BJ (cell line): ENCODE results near the gene SUGCT. TPM values are rescaled to one million over a fixed set of nuclear protein-coding genes. Genes with fewer than 3 reads are reported as not detected.

Source experiments
- CTCF ChIA-PET: fragments of 350-600 bp; formaldehyde crosslinking; extraction: SDS; loops from one replicate; lab custom pipeline; 2021; ENCODE audit warnings: antibody characterized with exemption, inconsistent platforms; lab: Yijun Ruan, JAX
- POLR2A ChIA-PET: fragments of 300-600 bp; sonication (Branson Sonifier 250); formaldehyde crosslinking; extraction: SDS; loops from one replicate; lab custom pipeline; 2021; ENCODE audit warnings: antibody characterized with exemption; lab: Charles Lee
- DNase-seq: peaks from one replicate; pipeline ENCODE4 v3.0.0-alpha.2; 2011; ENCODE audit warnings: low read depth
- H3K27me3 ChIP-seq: 2 replicates; pipeline ENCODE4 v1.6.0; 2011; ENCODE audit warnings: low read length; ENCODE audit not compliant: control insufficient read depth, insufficient read depth
- H3K36me3 ChIP-seq: 2 replicates; pipeline ENCODE4 v1.5.1; 2011; ENCODE audit warnings: low read length; ENCODE audit not compliant: control insufficient read depth, insufficient read depth
- H3K4me3 ChIP-seq: 2 replicates; pipeline ENCODE4 v1.5.1; 2011; ENCODE audit warnings: low read depth, mild to moderate bottlenecking, control low read depth, low read length
- polyA plus RNA-seq: library from polyadenylated mRNA; depleted of rRNA; stranded (reverse); fragments of >200 nt; gene quantifications from 2 replicates; pipeline ENCODE4 v1.2.3, GENCODE V29; 2011
- TF ChIP-seq, protein P1 (sequence below): IDR thresholded peaks from 2 replicates; pipeline ENCODE4 v1.5.1; 2011; ENCODE audit warnings: low read depth, mild to moderate bottlenecking, control low read depth, inconsistent platforms, low read length, moderate library complexity; ENCODE audit not compliant: insufficient read depth

SUGCT gene
- polyA plus RNA-seq, 1 experiment = 10.6 TPM

DNA sequence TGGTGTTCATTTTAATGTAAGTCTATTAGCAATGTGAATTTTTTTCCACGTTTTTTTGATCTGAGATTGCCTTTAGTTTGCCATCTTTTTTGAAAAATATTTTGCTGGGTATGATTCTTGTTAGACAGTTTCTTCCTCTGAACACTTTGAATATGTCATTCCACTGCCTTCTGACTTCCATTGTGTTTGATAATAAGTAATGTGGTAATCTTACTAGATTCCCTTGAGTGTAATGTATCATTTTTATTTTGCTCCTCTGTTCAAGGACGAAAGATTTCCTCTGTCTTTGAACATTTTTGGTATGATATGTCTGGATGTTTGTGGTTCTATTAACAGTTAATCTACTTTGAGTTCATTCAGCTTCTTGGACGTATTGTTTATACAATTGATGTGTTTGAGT is 371.4 kb downstream of the SUGCT start:
- CTCF ChIA-PET = no interaction called here
- no peaks in the 10 kb centered on the region for H3K36me3 ChIP-seq

DNA sequence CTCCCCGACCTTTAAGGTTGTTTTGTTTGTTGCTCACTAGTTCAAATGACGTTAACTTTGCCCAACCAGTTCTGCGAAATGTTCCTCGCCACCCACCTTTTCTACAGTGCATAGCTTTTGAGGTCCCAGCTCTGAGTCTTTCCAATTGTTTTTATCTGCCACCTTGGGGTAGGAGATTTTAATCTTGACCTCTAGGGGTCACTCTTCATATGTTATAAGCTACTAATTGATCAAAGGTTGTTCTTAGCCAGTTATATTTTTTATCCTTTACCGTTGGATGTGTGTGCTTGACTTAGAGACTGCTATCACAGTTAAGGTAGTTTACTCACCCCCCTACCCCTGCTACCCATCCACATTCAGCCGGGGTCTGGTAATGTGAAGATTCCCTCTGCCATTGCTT is 372.4 kb downstream of the SUGCT start:
- TF ChIP-seq, protein P1, sequence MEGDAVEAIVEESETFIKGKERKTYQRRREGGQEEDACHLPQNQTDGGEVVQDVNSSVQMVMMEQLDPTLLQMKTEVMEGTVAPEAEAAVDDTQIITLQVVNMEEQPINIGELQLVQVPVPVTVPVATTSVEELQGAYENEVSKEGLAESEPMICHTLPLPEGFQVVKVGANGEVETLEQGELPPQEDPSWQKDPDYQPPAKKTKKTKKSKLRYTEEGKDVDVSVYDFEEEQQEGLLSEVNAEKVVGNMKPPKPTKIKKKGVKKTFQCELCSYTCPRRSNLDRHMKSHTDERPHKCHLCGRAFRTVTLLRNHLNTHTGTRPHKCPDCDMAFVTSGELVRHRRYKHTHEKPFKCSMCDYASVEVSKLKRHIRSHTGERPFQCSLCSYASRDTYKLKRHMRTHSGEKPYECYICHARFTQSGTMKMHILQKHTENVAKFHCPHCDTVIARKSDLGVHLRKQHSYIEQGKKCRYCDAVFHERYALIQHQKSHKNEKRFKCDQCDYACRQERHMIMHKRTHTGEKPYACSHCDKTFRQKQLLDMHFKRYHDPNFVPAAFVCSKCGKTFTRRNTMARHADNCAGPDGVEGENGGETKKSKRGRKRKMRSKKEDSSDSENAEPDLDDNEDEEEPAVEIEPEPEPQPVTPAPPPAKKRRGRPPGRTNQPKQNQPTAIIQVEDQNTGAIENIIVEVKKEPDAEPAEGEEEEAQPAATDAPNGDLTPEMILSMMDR = no peak
- POLR2A ChIA-PET = no interaction called here
- no peak for DNase-seq
- CTCF ChIA-PET = no interaction called here
- no peak overlapping the region for H3K4me3 ChIP-seq
- no peaks in the 10 kb centered on the region for H3K36me3 ChIP-seq
- H3K27me3 ChIP-seq = no peaks in the 10 kb centered on the region

More for the DNA sequence above, 371.4 kb downstream of the SUGCT start:
- DNase-seq = no peak
- Histone ChIP-seq H3K27me3 (no peaks in the 10 kb centered on the region), H3K4me3 (no peak overlapping the region)
- POLR2A ChIA-PET = no interaction called here
- TF ChIP-seq, protein P1 = no peak

DNA sequence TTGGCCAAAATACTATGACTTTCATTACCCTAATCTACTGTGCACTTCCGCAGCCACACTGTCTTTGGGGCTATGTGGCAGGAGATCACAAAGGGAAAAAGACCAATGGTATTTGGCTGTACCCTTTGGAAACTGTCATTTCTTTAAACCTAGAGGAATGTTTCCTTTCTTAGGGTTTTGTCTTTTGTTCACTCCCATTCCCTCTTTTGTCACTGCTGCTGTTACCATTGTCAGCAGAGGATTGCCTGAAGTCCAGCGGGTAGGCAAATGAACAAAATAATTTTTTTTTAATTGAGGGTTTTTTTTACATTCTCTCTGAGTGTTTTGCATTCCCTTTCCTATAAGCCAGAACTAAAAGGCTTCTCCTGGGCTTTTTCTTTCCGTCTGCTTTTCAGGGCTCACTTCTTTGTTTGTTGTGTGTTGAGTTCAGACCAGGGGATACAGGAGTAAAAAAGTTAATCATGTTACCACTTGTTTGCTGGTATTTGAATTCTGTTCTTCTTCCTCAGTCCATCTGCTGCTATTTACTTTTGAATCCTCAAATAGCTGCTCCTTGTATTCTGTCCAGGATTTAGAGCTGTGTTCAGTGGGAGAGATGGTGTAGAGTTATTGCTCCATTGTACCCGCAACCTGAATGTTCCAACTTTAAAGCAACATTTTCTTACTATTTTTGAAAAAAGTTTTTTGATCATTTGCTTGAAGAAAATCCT is 374.6 kb downstream of the SUGCT start:
- CTCF ChIA-PET = interaction anchor here (0.9 kb wide), 1 partner anchor 15 kb away, joined by 3 read pairs; no protein-coding TSS in a partner anchor
- Histone ChIP-seq H3K36me3 (no peaks in the 10 kb centered on the region), H3K27me3 (no peaks in the 10 kb centered on the region), H3K4me3 (no peak overlapping the region)
- no peak for DNase-seq
- POLR2A ChIA-PET = no interaction called here
- TF ChIP-seq, protein P1 = no peak

DNA sequence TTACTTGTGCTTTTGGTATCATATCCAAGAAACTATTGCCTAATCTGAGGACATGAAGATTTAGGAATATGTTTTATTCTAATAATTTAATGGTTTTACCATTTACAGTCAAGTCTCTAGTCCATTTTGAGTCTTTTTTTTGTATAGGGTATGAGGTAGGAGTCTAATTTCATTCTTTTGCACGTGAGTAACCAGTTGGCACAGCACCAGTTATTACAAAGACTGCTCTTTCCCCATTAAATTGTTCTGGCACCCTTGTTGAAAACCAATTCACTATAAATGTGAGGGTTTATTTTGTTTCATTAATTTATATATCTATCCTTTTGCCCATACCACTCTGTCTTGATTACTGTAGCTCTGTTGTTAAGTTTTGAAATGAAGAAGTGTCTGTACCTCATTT is 381.6 kb downstream of the SUGCT start:
- no peak for DNase-seq
- ChIA-PET CTCF (no interaction called here), POLR2A (no interaction called here)
- H3K36me3 ChIP-seq = no peaks in the 10 kb centered on the region
- no peaks in the 10 kb centered on the region for H3K27me3 ChIP-seq
- no peak overlapping the region for H3K4me3 ChIP-seq
- TF ChIP-seq, protein P1 = no peak

DNA sequence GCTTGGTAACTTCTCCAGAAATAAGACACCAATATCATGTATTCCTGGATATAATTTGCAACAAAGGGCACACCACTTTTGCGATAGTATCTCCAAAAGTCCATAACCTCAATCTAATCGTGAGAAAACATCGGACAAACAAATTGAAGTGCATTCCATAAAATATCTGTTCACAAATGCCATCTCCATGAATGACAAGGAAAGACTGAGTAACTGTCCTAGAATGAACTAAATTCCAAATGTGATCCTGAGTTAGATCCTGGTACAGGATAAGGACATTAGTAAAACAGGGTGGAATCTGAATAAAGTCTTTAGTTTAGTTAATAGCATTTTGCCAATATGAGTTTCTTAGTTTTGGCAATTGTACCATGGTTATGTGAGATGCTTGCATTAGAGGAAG is 384.2 kb downstream of the SUGCT start:
- POLR2A ChIA-PET = no interaction called here
- TF ChIP-seq, protein P1 = no peak
- H3K36me3 ChIP-seq = no peaks in the 10 kb centered on the region
- no peak overlapping the region for H3K4me3 ChIP-seq
- no peaks in the 10 kb centered on the region for H3K27me3 ChIP-seq
- CTCF ChIA-PET = no interaction called here
- DNase-seq = no peak
